ENCODE results near the gene TGIF1.

The TGIF1 gene

GRCh38 chr18:3480827-3481573 lies 31.0 kb downstream of the TGIF1 start:
- H3K9ac ChIP-seq (ENCODE audit: low read depth in 1 of 2, low read length in 2 of 2): no peak overlapping the region
- no peaks in the 10 kb centered on the region for H3K27me3 ChIP-seq (ENCODE audit: control insufficient read depth in 1 of 2, insufficient read depth in 2 of 2, low read length in 2 of 2)
- no peaks in the 10 kb centered on the region for H3K36me3 ChIP-seq (ENCODE audit: control insufficient read depth in 1 of 2, insufficient read depth in 2 of 2, low read length in 2 of 2)
- H3K27ac ChIP-seq (ENCODE audit: low read depth, low read length): no peak overlapping the region
- H3K9me3 ChIP-seq (ENCODE audit: control insufficient read depth in 1 of 2, low read length in 2 of 2): no peaks in the 10 kb centered on the region
- H3K4me1 ChIP-seq (ENCODE audit: control insufficient read depth in 1 of 2, insufficient read depth in 2 of 2, low read length in 2 of 2): no peaks in the 10 kb centered on the region
- no peak overlapping the region for H3K4me3 ChIP-seq (ENCODE audit: low read depth in 1 of 2, low read length in 2 of 2)

GRCh38 chr18:3481696-3482210 lies 31.8 kb downstream of the TGIF1 start:
- Histone ChIP-seq H3K4me3 (ENCODE audit: low read depth in 1 of 2, low read length in 2 of 2) (no peak overlapping the region), H3K27me3 (ENCODE audit: control insufficient read depth in 1 of 2, insufficient read depth in 2 of 2, low read length in 2 of 2) (no peaks in the 10 kb centered on the region), H3K9ac (ENCODE audit: low read depth in 1 of 2, low read length in 2 of 2) (no peak overlapping the region), H3K36me3 (ENCODE audit: control insufficient read depth in 1 of 2, insufficient read depth in 2 of 2, low read length in 2 of 2) (no peaks in the 10 kb centered on the region), H3K4me1 (ENCODE audit: control insufficient read depth in 1 of 2, insufficient read depth in 2 of 2, low read length in 2 of 2) (no peaks in the 10 kb centered on the region), H3K27ac (ENCODE audit: low read depth, low read length) (no peak overlapping the region), H3K9me3 (ENCODE audit: control insufficient read depth in 1 of 2, low read length in 2 of 2) (no peaks in the 10 kb centered on the region)

GRCh38 chr18:3482258-3482657 lies 32.3 kb downstream of the TGIF1 start:
- Histone ChIP-seq H3K4me1 (ENCODE audit: control insufficient read depth in 1 of 2, insufficient read depth in 2 of 2, low read length in 2 of 2) (no peaks in the 10 kb centered on the region), H3K27ac (ENCODE audit: low read depth, low read length) (no peak overlapping the region)

GRCh38 chr18:3485153-3486149 lies 35.5 kb downstream of the TGIF1 start:
- Histone ChIP-seq H3K4me3 (ENCODE audit: low read depth in 1 of 2, low read length in 2 of 2) (no peak overlapping the region), H3K9ac (ENCODE audit: low read depth in 1 of 2, low read length in 2 of 2) (no peak overlapping the region), H3K9me3 (ENCODE audit: control insufficient read depth in 1 of 2, low read length in 2 of 2) (no peaks in the 10 kb centered on the region), H3K4me1 (ENCODE audit: control insufficient read depth in 1 of 2, insufficient read depth in 2 of 2, low read length in 2 of 2) (no peaks in the 10 kb centered on the region), H3K27me3 (ENCODE audit: control insufficient read depth in 1 of 2, insufficient read depth in 2 of 2, low read length in 2 of 2) (no peaks in the 10 kb centered on the region), H3K36me3 (ENCODE audit: control insufficient read depth in 1 of 2, insufficient read depth in 2 of 2, low read length in 2 of 2) (no peaks in the 10 kb centered on the region), H3K27ac (ENCODE audit: low read depth, low read length) (no peak overlapping the region)

More at GRCh38 chr18:3482258-3482657, 32.3 kb downstream of the TGIF1 start:
- H3K27me3 ChIP-seq (ENCODE audit: control insufficient read depth in 1 of 2, insufficient read depth in 2 of 2, low read length in 2 of 2): no peaks in the 10 kb centered on the region
- H3K4me3 ChIP-seq (ENCODE audit: low read depth in 1 of 2, low read length in 2 of 2): no peak overlapping the region
- no peak overlapping the region for H3K9ac ChIP-seq (ENCODE audit: low read depth in 1 of 2, low read length in 2 of 2)
- no peaks in the 10 kb centered on the region for H3K9me3 ChIP-seq (ENCODE audit: control insufficient read depth in 1 of 2, low read length in 2 of 2)
- no peaks in the 10 kb centered on the region for H3K36me3 ChIP-seq (ENCODE audit: control insufficient read depth in 1 of 2, insufficient read depth in 2 of 2, low read length in 2 of 2)

GRCh38 chr18:3486512-3486911 lies 36.5 kb downstream of the TGIF1 start:
- Histone ChIP-seq H3K27ac (ENCODE audit: low read depth, low read length) (no peak overlapping the region), H3K4me1 (ENCODE audit: control insufficient read depth in 1 of 2, insufficient read depth in 2 of 2, low read length in 2 of 2) (no peaks in the 10 kb centered on the region), H3K4me3 (ENCODE audit: low read depth in 1 of 2, low read length in 2 of 2) (no peak overlapping the region), H3K27me3 (ENCODE audit: control insufficient read depth in 1 of 2, insufficient read depth in 2 of 2, low read length in 2 of 2) (no peaks in the 10 kb centered on the region), H3K36me3 (ENCODE audit: control insufficient read depth in 1 of 2, insufficient read depth in 2 of 2, low read length in 2 of 2) (no peaks in the 10 kb centered on the region), H3K9me3 (ENCODE audit: control insufficient read depth in 1 of 2, low read length in 2 of 2) (no peaks in the 10 kb centered on the region), H3K9ac (ENCODE audit: low read depth in 1 of 2, low read length in 2 of 2) (no peak overlapping the region)

- H3K27ac ChIP-seq (ENCODE audit: low read depth, low read length): no peak overlapping the region
- no peaks in the 10 kb centered on the region for H3K36me3 ChIP-seq (ENCODE audit: control insufficient read depth in 1 of 2, insufficient read depth in 2 of 2, low read length in 2 of 2)
- peaks cover 0 to 4% of the 10 kb centered on the region in 2 donors for H3K4me1 ChIP-seq (ENCODE audit: control insufficient read depth in 1 of 2, insufficient read depth in 2 of 2, low read length in 2 of 2)
- H3K9ac ChIP-seq (ENCODE audit: low read depth in 1 of 2, low read length in 2 of 2): no peak overlapping the region
- H3K9me3 ChIP-seq (ENCODE audit: control insufficient read depth in 1 of 2, low read length in 2 of 2): no peaks in the 10 kb centered on the region
- no peak overlapping the region for H3K4me3 ChIP-seq (ENCODE audit: low read depth in 1 of 2, low read length in 2 of 2)
- H3K27me3 ChIP-seq (ENCODE audit: control insufficient read depth in 1 of 2, insufficient read depth in 2 of 2, low read length in 2 of 2): no peaks in the 10 kb centered on the region
Observed at GRCh38 chr18:3489462-3489861, 39.5 kb downstream of the TGIF1 start.

- no peaks in the 10 kb centered on the region for H3K9me3 ChIP-seq (ENCODE audit: control insufficient read depth in 1 of 2, low read length in 2 of 2)
- H3K4me3 ChIP-seq (ENCODE audit: low read depth in 1 of 2, low read length in 2 of 2): no peak overlapping the region
- no peaks in the 10 kb centered on the region for H3K36me3 ChIP-seq (ENCODE audit: control insufficient read depth in 1 of 2, insufficient read depth in 2 of 2, low read length in 2 of 2)
- no peak overlapping the region for H3K27ac ChIP-seq (ENCODE audit: low read depth, low read length)
- peaks cover 0 to 4% of the 10 kb centered on the region in 2 donors for H3K4me1 ChIP-seq (ENCODE audit: control insufficient read depth in 1 of 2, insufficient read depth in 2 of 2, low read length in 2 of 2)
- no peak overlapping the region for H3K9ac ChIP-seq (ENCODE audit: low read depth in 1 of 2, low read length in 2 of 2)
- no peaks in the 10 kb centered on the region for H3K27me3 ChIP-seq (ENCODE audit: control insufficient read depth in 1 of 2, insufficient read depth in 2 of 2, low read length in 2 of 2)
Observed at GRCh38 chr18:3491981-3492555, 42.1 kb downstream of the TGIF1 start.

GRCh38 chr18:3492721-3493120 lies 42.7 kb downstream of the TGIF1 start:
- Histone ChIP-seq H3K9ac (ENCODE audit: low read depth in 1 of 2, low read length in 2 of 2) (no peak overlapping the region), H3K27ac (ENCODE audit: low read depth, low read length) (no peak overlapping the region), H3K27me3 (ENCODE audit: control insufficient read depth in 1 of 2, insufficient read depth in 2 of 2, low read length in 2 of 2) (no peaks in the 10 kb centered on the region)

GRCh38 chr18:3493501-3494244 lies 43.7 kb downstream of the TGIF1 start:
- H3K4me3 ChIP-seq (ENCODE audit: low read depth in 1 of 2, low read length in 2 of 2): peak overlapping the region in 1 of 2 donors; percentile 13
- no peaks in the 10 kb centered on the region for H3K36me3 ChIP-seq (ENCODE audit: control insufficient read depth in 1 of 2, insufficient read depth in 2 of 2, low read length in 2 of 2)
- H3K9me3 ChIP-seq (ENCODE audit: control insufficient read depth in 1 of 2, low read length in 2 of 2): no peaks in the 10 kb centered on the region
- H3K4me1 ChIP-seq (ENCODE audit: control insufficient read depth in 1 of 2, insufficient read depth in 2 of 2, low read length in 2 of 2): peaks cover 0 to 4% of the 10 kb centered on the region in 2 donors
- H3K9ac ChIP-seq (ENCODE audit: low read depth in 1 of 2, low read length in 2 of 2): no peak overlapping the region
- no peak overlapping the region for H3K27ac ChIP-seq (ENCODE audit: low read depth, low read length)
- H3K27me3 ChIP-seq (ENCODE audit: control insufficient read depth in 1 of 2, insufficient read depth in 2 of 2, low read length in 2 of 2): no peaks in the 10 kb centered on the region

More at GRCh38 chr18:3492721-3493120, 42.7 kb downstream of the TGIF1 start:
- Histone ChIP-seq H3K4me1 (ENCODE audit: control insufficient read depth in 1 of 2, insufficient read depth in 2 of 2, low read length in 2 of 2) (peaks cover 0 to 4% of the 10 kb centered on the region in 2 donors), H3K36me3 (ENCODE audit: control insufficient read depth in 1 of 2, insufficient read depth in 2 of 2, low read length in 2 of 2) (no peaks in the 10 kb centered on the region), H3K4me3 (ENCODE audit: low read depth in 1 of 2, low read length in 2 of 2) (no peak overlapping the region), H3K9me3 (ENCODE audit: control insufficient read depth in 1 of 2, low read length in 2 of 2) (no peaks in the 10 kb centered on the region)
